Epithelial cell of proximal tubule (primary cell): ENCODE measurements around the gene TRABD2B. TPM values are rescaled to one million over a fixed set of nuclear protein-coding genes. Genes with fewer than 3 reads are reported as not detected.

Experiments
- DNase-seq: peaks from one replicate; pipeline ENCODE4 v3.0.0-alpha.2; 2011; ENCODE audit warnings: low read depth
- H3K4me3 ChIP-seq: 2 replicates; pipeline ENCODE4 v1.5.1; 2011; ENCODE audit warnings: low read depth, mild to moderate bottlenecking, low read length
- total RNA-seq: library from RNA; depleted of rRNA; stranded (reverse); fragments of >200 nt; gene quantifications from 2 replicates; pipeline ENCODE4 v1.2.3, GENCODE V29; 2015
- TF ChIP-seq, protein P1 (sequence below): conservative IDR thresholded peaks from 2 replicates; pipeline ENCODE4 v1.5.1; 2012; ENCODE audit warnings: low read depth, mild to moderate bottlenecking, low read length

Gene TRABD2B
- total RNA-seq, 1 donor from 2014 or later: 0.46 TPM

GRCh38 chr1:47969478-47969877, 27.7 kb downstream of the TRABD2B start:
- no peak overlapping the region for H3K4me3 ChIP-seq
- TF ChIP-seq, protein P1, sequence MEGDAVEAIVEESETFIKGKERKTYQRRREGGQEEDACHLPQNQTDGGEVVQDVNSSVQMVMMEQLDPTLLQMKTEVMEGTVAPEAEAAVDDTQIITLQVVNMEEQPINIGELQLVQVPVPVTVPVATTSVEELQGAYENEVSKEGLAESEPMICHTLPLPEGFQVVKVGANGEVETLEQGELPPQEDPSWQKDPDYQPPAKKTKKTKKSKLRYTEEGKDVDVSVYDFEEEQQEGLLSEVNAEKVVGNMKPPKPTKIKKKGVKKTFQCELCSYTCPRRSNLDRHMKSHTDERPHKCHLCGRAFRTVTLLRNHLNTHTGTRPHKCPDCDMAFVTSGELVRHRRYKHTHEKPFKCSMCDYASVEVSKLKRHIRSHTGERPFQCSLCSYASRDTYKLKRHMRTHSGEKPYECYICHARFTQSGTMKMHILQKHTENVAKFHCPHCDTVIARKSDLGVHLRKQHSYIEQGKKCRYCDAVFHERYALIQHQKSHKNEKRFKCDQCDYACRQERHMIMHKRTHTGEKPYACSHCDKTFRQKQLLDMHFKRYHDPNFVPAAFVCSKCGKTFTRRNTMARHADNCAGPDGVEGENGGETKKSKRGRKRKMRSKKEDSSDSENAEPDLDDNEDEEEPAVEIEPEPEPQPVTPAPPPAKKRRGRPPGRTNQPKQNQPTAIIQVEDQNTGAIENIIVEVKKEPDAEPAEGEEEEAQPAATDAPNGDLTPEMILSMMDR: no peak
- no peak for DNase-seq

- TF ChIP-seq, protein P1: no peak
- no peak for DNase-seq
- H3K4me3 ChIP-seq: no peak overlapping the region
Measured at GRCh38 chr1:47968556-47968888, 28.7 kb downstream of the TRABD2B start.

- TF ChIP-seq, protein P1: no peak
- no peak overlapping the region for H3K4me3 ChIP-seq
- no peak for DNase-seq
Measured at GRCh38 chr1:47967864-47968555, 29.2 kb downstream of the TRABD2B start.

DNA sequence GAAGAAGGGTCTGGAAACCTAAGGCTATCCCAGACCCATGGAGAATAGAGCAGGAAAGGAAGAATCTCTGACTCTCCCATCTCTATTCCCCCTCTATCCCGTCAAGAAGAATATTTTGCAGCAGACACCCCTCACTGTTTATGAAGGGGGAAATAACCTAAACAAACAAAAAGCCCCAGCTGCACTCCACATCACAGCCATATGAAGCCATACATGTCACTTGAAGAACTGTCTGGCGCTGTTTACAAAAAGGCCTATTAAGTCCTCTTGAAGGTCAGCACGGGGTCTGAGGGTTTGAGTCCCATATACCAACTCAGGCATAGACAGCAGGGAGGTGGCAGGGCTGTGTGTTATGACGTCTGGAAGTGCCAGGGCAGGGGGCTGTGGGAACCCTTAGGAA, 31.4 kb downstream of the TRABD2B start:
- TF ChIP-seq, protein P1: no peak
- no peak overlapping the region for H3K4me3 ChIP-seq
- no peak for DNase-seq

GRCh38 chr1:47964636-47965035, 32.5 kb downstream of the TRABD2B start:
- no peak overlapping the region for H3K4me3 ChIP-seq
- TF ChIP-seq, protein P1: no peak
- no peak for DNase-seq

DNA sequence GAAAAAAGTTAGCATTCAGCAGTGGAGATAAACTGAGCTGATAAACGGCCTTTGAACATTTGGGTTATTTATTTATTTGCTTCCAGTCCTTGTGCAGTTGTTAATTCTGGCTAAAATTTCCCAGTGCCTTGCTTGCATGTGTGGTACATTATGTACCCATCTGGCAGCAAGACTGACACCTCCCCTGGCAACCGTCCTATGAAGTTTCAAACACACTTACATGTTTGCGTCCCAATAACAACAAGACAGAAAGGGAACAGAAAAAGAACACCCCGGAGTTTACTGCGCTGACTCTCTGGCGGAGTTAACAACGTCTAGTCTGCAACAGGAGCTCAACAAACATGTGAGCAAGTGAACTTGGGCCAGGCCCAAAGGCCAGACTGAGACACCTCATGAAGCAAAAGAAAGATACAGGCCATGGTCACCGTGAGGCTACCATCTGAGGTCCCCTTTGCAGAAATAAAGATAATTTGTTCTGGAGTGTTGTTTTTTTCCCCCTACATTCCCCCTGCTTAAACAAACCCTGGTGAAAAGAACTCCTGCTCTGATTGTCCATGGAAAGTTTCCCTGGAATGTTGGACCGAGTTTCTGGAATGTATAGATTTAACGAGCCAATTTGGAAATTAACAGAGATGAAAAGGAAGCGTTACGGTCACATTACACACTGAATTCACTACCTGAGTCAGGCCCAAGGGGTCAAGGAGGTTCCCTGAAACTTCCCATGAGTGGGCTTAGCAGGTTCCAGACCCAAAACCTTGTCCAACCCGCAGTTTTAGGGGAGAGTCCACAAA, 33.4 kb downstream of the TRABD2B start:
- TF ChIP-seq, protein P1: no peak
- DNase-seq: no peak

More for the DNA sequence above, 33.4 kb downstream of the TRABD2B start:
- H3K4me3 ChIP-seq: no peak overlapping the region
